Measurements from ENCODE around the gene ELL.

Gene ELL

GRCh38 chr19:18433735-18434398, 88.0 kb downstream of the ELL start:
- DNase-seq (ENCODE audit: low read depth): no peak

GRCh38 chr19:18433015-18433691, 88.7 kb downstream of the ELL start:
- no peak for DNase-seq (ENCODE audit: low read depth)

GRCh38 chr19:18432275-18433014, 89.4 kb downstream of the ELL start:
- no peak for DNase-seq (ENCODE audit: low read depth)

- DNase-seq (ENCODE audit: low read depth): no peak
Observed at GRCh38 chr19:18431351-18432197, 90.3 kb downstream of the ELL start.

- no peak for DNase-seq (ENCODE audit: low read depth)
Observed at GRCh38 chr19:18430417-18431144, 91.3 kb downstream of the ELL start.

GRCh38 chr19:18429717-18430416, 92.0 kb downstream of the ELL start:
- no peak for DNase-seq (ENCODE audit: low read depth)

GRCh38 chr19:18428787-18429674, 92.8 kb downstream of the ELL start:
- DNase-seq (ENCODE audit: low read depth): no peak

GRCh38 chr19:18428173-18428786, 93.6 kb downstream of the ELL start:
- no peak for DNase-seq (ENCODE audit: low read depth)

GRCh38 chr19:18427743-18428113, 94.1 kb downstream of the ELL start:
- DNase-seq (ENCODE audit: low read depth): no peak

- no peak for DNase-seq (ENCODE audit: low read depth)
Observed at GRCh38 chr19:18427080-18427742, 94.7 kb downstream of the ELL start.

- no peak for DNase-seq (ENCODE audit: low read depth)
Observed at GRCh38 chr19:18426416-18426767, 95.5 kb downstream of the ELL start.

GRCh38 chr19:18425515-18426415, 96.1 kb downstream of the ELL start:
- no peak for DNase-seq (ENCODE audit: low read depth)

GRCh38 chr19:18424890-18425514, 96.9 kb downstream of the ELL start:
- DNase-seq (ENCODE audit: low read depth): no peak

GRCh38 chr19:18424122-18424889, 97.6 kb downstream of the ELL start:
- DNase-seq (ENCODE audit: low read depth): no peak

- DNase-seq (ENCODE audit: low read depth): no peak
Observed at GRCh38 chr19:18423258-18424020, 98.4 kb downstream of the ELL start.
